Tibial nerve (tissue), 4 donors: ENCODE results near the gene ABCA9. TPM values are rescaled to one million over a fixed set of nuclear protein-coding genes. Genes with fewer than 3 reads are reported as not detected.
A peak's percentile ranks its signal among the peaks of the same experiment; 100 is the strongest.

ENCODE experiments used
- DNase-seq, 2 donors: peaks; one replicate each; pipeline ENCODE4 v3.0.0-alpha.2; 2019; ENCODE audit warnings: low spot score in 2 of 2
- H3K27ac ChIP-seq, 4 donors: fragments of 200-600 bp; sonication (generic) in 3 of 4; one replicate each; pipeline ENCODE4 v1.5.1; 2017 to 2019; ENCODE audit warnings: mild to moderate bottlenecking in 1 of 4
- H3K27me3 ChIP-seq, 2 donors: fragments of 200-600 bp; sonication (generic) in 1 of 2; one replicate each; pipeline versions ENCODE4 v1.5.1 to v1.6.0; 2017 to 2019
- H3K36me3 ChIP-seq, 3 donors: fragments of 200-600 bp; sonication (generic); one replicate each; pipeline ENCODE4 v1.5.1; 2018 to 2019
- H3K4me1 ChIP-seq, 4 donors: fragments of 200-600 bp; sonication (generic) in 3 of 4; one replicate each; pipeline ENCODE4 v1.5.1; 2017 to 2019
- H3K4me3 ChIP-seq, 4 donors: fragments of 200-600 bp; sonication (generic) in 3 of 4; one replicate each; pipeline ENCODE4 v1.5.1; 2017 to 2019; ENCODE audit warnings: mild to moderate bottlenecking in 1 of 4, moderate library complexity in 1 of 4
- H3K9me3 ChIP-seq, 4 donors: fragments of 200-600 bp; sonication (generic) in 3 of 4; one replicate each; pipeline ENCODE4 v1.5.1; 2017 to 2019
- EP300 ChIP-seq, 2 donors: sonication (generic); formaldehyde crosslinking; IDR thresholded peaks; one replicate each; pipeline ENCODE4 v1.6.1; 2017; ENCODE audit warnings: antibody characterized with exemption in 2 of 2, mild to moderate bottlenecking in 1 of 2
- POLR2A ChIP-seq, 2 donors: fragments of 450-650 bp; IDR thresholded peaks; one replicate each; pipeline ENCODE4 v1.6.1; 2017; ENCODE audit warnings: antibody characterized with exemption in 2 of 2, mild to moderate bottlenecking in 2 of 2, moderate library complexity in 2 of 2
- WGBS, 2 donors: methylation state at CpG; one replicate each; pipeline ENCODE4 v1.1.5; 2018; 5-methylcytosine and 5-hydroxymethylcytosine counted together
- total RNA-seq, 4 donors: library from RNA; depleted of rRNA; stranded (reverse); fragments of >200 nt; gene quantifications; one replicate each; pipeline ENCODE4 v1.1.0, GENCODE V29; 2016
- TF ChIP-seq, protein P1 (sequence below), 5 experiments: fragments of 200-600 bp in 3 of 5; fragments of 450-650 bp in 2 of 5; sonication (generic) in 3 of 5; IDR thresholded peaks; one replicate each; pipeline ENCODE4 v1.5.1; 2016 to 2019; ENCODE audit warnings: antibody characterized with exemption in 5 of 5, mild to moderate bottlenecking in 3 of 5, moderate library complexity in 2 of 5

Gene ABCA9
- total RNA-seq, 4 donors from 2014 or later: 108 to 170 (median 124) TPM

DNA sequence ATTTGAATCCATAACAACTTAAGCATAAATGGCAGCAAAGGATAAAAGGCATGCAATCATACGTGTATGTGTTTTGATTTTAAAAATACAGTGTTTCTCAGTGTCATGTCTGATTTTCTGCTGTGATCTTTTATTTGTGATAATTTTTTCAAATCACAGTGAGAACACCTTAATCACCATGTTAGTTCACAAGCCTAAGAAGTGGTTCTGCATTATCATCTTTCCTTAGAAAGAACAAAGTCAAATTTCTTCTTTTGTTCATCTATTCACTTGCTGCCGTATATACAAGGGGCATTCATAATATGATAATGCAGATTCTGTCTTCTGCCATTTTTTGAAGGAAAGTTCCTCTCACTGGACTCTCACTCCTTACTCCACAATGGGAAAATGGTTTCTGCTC, 33.3 kb upstream of the ABCA9 start:
- DNase-seq: no peak
- H3K4me1 ChIP-seq: peaks cover 0 to 10% (median 3%) of the 10 kb centered on the region in 4 donors
- no peaks in the 10 kb centered on the region for H3K27me3 ChIP-seq
- peaks cover 0 to 68% (median 0%) of the 10 kb centered on the region in 3 donors for H3K36me3 ChIP-seq
- H3K9me3 ChIP-seq: no peaks in the 10 kb centered on the region
- WGBS, 2 donors: 61 to 68% methylated on average over 2 of the region's 2 CpGs
- H3K27ac ChIP-seq: no peak overlapping the region
- TF ChIP-seq, protein P1, sequence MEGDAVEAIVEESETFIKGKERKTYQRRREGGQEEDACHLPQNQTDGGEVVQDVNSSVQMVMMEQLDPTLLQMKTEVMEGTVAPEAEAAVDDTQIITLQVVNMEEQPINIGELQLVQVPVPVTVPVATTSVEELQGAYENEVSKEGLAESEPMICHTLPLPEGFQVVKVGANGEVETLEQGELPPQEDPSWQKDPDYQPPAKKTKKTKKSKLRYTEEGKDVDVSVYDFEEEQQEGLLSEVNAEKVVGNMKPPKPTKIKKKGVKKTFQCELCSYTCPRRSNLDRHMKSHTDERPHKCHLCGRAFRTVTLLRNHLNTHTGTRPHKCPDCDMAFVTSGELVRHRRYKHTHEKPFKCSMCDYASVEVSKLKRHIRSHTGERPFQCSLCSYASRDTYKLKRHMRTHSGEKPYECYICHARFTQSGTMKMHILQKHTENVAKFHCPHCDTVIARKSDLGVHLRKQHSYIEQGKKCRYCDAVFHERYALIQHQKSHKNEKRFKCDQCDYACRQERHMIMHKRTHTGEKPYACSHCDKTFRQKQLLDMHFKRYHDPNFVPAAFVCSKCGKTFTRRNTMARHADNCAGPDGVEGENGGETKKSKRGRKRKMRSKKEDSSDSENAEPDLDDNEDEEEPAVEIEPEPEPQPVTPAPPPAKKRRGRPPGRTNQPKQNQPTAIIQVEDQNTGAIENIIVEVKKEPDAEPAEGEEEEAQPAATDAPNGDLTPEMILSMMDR (IDR thresholded peaks at IDR 0.05): no peak
- H3K4me3 ChIP-seq: no peak overlapping the region

DNA sequence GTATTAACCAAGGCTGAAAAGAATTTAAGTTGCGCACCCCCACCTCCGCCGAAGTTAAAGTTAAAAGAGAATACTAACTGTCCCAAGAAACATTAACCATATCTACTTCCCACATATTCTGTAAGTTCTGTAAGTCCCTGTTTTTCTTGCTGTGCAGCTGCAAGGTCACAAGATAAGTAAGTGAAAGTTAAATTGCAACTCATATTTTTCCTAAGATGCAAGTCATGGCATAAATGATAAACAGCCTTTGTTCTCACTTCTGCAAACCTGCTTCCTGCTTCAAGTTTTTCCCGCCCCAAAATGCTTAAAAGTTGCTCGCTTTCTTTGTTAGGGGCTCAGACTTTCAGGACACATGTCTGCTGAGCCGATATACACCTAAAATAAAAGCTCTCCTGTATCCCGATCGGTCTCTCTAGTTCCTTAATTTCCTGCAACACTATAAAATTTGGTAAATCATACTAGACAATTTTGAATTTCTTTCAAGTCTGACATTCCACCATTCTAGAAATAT, 32.6 kb upstream of the ABCA9 start:
- 24 to 28% methylated on average over 8 of the region's 8 CpGs for WGBS, 2 donors
- TF ChIP-seq EP300 (IDR thresholded peaks at IDR 0.05): peak in 1 of 2 donors; percentile 56
- TF ChIP-seq, protein P1 (IDR thresholded peaks at IDR 0.05): no peak
- Histone ChIP-seq H3K27me3 (no peaks in the 10 kb centered on the region), H3K4me1 (peaks cover 0 to 10% (median 3%) of the 10 kb centered on the region in 4 donors), H3K27ac (peak overlapping the region in 1 of 4 donors; percentile 8), H3K9me3 (no peaks in the 10 kb centered on the region), H3K36me3 (peaks cover 0 to 73% (median 0%) of the 10 kb centered on the region in 3 donors), H3K4me3 (peak overlapping the region in 1 of 4 donors; percentile 4)
- no peak for DNase-seq

DNA sequence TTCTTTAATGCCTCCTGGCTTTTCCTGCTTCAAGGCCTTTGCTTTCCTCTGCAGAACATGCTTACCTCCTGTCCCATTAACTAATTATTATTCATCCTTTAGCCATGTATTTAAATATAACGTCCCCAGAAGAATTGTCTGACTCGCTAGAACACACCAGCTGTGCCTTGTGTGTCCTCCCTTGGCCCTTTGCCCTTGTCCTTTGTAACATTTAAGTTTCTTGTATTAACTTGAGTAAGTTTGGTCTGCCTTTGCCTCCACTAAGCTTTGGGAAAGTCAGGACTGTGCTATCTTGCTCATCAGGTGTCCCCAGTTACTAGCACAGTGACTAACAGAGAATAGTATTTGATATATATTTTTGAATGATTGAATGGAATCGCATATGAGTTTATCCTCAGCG, 29.6 kb upstream of the ABCA9 start:
- no peak for DNase-seq
- Histone ChIP-seq H3K9me3 (no peaks in the 10 kb centered on the region), H3K27ac (no peak overlapping the region), H3K36me3 (peaks cover 0 to 73% (median 0%) of the 10 kb centered on the region in 3 donors), H3K27me3 (no peaks in the 10 kb centered on the region), H3K4me1 (peaks cover 0 to 10% (median 3%) of the 10 kb centered on the region in 4 donors), H3K4me3 (no peak overlapping the region)
- 85 to 89% methylated on average over 4 of the region's 4 CpGs for WGBS, 2 donors
- TF ChIP-seq, protein P1 (IDR thresholded peaks at IDR 0.05): no peak
- TF ChIP-seq EP300 (IDR thresholded peaks at IDR 0.05) (no peak), POLR2A (IDR thresholded peaks at IDR 0.05) (no peak)

DNA sequence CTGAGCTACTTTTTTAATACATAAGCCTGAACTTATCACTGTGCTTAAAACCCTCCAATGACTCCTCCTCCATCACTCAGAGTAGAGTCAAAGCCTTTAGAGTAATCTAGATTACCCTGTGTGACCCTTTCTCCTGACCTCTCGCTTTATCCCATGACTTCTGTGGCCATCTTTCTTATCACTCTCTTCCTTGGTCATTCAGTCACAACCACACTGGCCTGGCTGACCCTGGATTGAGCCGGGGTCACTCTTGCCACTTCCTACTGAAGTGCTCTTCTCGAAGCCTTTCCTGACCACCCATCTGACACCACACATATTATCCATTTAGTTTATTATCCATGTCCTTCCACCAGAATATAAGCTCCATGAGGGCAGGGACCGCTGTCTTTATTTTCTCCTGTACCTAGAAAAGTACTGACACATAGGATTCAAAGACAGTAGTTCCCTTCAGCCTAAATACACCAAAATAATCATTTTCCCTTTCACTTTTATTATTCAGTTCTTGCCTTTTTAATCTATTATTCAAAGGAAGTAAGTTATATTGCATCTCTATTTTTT, 28.0 kb upstream of the ABCA9 start:
- peaks cover 0 to 74% (median 0%) of the 10 kb centered on the region in 3 donors for H3K36me3 ChIP-seq
- no peak overlapping the region for H3K4me3 ChIP-seq
- no peaks in the 10 kb centered on the region for H3K27me3 ChIP-seq
- DNase-seq: no peak
- peaks cover 0 to 3% (median 1%) of the 10 kb centered on the region in 4 donors for H3K4me1 ChIP-seq
- WGBS, 2 donors: 90 to 95% methylated on average over 4 of the region's 4 CpGs
- TF ChIP-seq, protein P1 (IDR thresholded peaks at IDR 0.05): no peak
- no peak for TF ChIP-seq EP300 (IDR thresholded peaks at IDR 0.05)
- no peak for TF ChIP-seq POLR2A (IDR thresholded peaks at IDR 0.05)
- H3K9me3 ChIP-seq: no peaks in the 10 kb centered on the region
- no peak overlapping the region for H3K27ac ChIP-seq

DNA sequence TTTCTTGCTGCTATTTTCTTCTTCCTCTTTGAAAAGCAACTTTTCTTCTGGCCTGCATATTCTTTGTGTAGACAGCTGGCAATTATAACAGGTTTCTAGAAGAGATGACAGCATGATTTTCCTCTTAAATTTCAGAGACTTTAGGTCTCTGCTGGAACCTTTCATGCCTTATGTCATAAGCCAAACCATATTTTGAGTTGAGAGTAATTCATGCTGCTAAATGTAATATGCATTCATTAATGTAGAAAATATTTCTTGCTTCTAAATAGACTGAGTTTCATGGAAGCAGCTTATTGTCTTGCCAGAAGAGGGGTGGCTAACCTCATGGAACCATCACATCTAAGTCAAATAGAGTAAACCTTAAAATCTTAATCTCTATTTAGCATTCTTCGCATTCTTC, 25.9 kb upstream of the ABCA9 start:
- Histone ChIP-seq H3K36me3 (peaks cover 3 to 90% (median 5%) of the 10 kb centered on the region in 3 donors), H3K4me1 (no peaks in the 10 kb centered on the region), H3K9me3 (peaks cover 0 to 7% (median 0%) of the 10 kb centered on the region in 4 donors), H3K27ac (no peak overlapping the region), H3K27me3 (no peaks in the 10 kb centered on the region), H3K4me3 (no peak overlapping the region)
- WGBS, 2 donors: 92 to 98% methylated on average over 1 of the region's 1 CpG
- TF ChIP-seq POLR2A (IDR thresholded peaks at IDR 0.05) (no peak), EP300 (IDR thresholded peaks at IDR 0.05) (no peak)
- TF ChIP-seq, protein P1 (IDR thresholded peaks at IDR 0.05): no peak
- no peak for DNase-seq
